GM21737 (cell line): ENCODE data around the gene SDK1.

Experiments used
- ATAC-seq: cut with Tn5 transposase; IDR thresholded peaks from one replicate; pipeline ENCODE4 v1.9.1; 2021; ENCODE audit warnings: mild to moderate bottlenecking, moderate library complexity; ENCODE audit not compliant: unreplicated experiment

SDK1 gene

DNA sequence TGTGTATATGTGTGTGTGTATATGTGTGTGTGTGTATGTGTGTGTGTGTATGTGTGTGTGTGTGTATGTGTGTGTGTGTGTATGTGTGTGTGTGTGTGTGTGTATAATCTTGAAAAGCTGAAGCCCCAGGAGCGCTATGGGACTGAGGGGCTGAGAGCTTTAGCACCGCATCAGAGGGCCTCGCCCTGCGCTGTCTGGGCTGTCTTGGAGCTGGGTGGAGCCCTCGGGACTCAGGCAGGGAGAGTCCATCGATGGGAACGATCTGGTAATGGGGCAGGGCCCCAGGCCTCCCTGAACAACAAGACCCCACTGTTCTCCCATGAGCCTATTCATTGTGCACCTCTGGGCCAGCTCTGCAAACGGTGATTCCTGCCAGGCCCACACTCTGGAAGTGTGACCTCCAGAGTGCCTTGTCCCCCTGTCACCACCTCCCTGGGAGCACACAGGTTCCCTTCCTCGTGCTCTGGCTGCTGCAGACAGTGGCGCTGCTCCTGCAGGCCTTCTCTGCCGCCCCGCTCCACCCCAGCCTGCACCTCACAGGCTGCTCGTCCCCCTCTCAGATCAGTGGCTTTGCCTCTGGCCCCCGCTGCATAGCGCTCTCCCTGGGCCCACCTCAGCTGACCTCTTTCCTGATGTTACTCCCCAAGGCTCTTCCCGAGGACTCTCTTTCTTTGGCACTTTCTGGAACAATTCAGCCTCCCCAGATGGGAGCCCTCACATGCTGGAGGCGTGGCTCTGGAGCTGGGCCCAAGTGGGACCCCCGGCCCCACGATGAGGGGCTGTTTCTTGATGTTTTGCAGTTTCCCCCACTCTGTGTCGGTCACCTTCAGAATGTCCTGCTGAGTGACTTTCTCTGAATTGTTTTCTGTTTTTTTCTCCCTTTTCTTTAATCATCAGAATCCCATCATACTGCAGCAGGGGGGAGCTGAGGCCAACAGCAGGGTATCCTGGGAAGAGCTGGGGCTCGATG, 838.9 kb downstream of the SDK1 start:
- ATAC-seq = no peak

GRCh38 chr7:4140933-4141332, 839.9 kb downstream of the SDK1 start:
- ATAC-seq = no peak

- no peak for ATAC-seq
Observed at GRCh38 chr7:4143006-4143405, 842.0 kb downstream of the SDK1 start.

- no peak for ATAC-seq
Observed at GRCh38 chr7:4143511-4144171, 842.6 kb downstream of the SDK1 start.

- ATAC-seq = no peak
Observed at GRCh38 chr7:4144172-4144701, 843.2 kb downstream of the SDK1 start.

GRCh38 chr7:4144811-4145510, 843.9 kb downstream of the SDK1 start:
- no peak for ATAC-seq

DNA sequence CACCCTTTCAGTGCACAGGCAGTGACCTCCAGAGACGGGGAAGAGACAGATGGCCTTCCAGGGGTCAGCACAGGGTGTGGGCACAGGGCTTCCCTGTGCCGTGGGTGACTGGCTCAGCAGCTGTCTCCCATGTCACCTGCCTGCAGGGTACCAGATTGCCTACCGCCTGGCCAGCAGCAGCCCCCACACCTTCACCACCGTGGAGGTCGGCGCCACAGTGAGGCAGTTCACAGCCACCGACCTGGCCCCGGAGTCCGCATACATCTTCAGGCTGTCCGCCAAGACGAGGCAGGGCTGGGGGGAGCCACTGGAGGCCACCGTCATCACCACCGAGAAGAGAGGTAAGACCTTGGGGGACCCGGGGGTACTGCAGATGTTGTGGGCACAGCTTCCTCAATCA, 844.5 kb downstream of the SDK1 start:
- ATAC-seq = no peak

GRCh38 chr7:4147926-4148620, 847.0 kb downstream of the SDK1 start:
- no peak for ATAC-seq

- ATAC-seq = no peak
Observed at GRCh38 chr7:4149236-4149635, 848.2 kb downstream of the SDK1 start.

DNA sequence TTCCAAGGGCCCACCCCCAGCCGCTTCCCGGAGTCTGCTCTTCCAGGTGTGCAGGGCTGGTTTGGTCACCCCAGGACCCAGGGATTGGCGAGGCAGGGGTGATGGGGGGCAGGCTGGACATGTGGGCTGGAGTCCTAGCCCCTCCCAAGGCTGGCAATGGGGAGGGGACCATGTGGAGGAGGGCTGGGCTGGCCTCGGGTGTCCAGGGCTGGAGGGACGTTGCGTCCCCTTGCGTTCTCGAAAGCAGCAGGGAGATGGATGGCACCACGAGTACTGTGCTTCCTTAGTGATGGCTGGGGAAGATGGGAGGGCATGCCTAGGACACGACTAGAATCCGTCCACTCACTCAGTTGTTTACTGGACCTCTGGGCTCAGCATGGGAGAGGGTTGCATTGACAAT, 848.6 kb downstream of the SDK1 start:
- ATAC-seq = no peak

DNA sequence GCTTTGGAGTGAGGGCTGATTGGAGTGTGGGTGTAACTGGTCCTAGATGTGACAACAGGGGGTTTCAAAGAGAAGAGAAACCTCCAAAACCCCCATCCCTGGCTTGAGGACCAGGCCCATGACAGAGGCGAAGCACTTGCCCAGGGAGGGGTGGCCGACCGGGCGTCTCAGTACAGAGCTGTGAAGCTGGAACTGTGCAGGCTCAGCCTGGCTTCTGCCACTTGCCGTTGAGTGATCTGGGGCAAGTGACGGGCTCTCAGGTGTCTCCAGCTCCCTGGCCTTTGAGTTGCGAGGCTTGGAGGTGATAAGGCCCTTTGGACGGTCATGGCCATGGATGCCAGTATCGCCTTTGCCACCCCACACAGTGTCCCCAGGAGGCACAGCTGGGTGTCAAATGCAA, 849.7 kb downstream of the SDK1 start:
- ATAC-seq = no peak

- no peak for ATAC-seq
Observed at GRCh38 chr7:4151524-4151923, 850.5 kb downstream of the SDK1 start.

GRCh38 chr7:4151926-4152549, 851.0 kb downstream of the SDK1 start:
- no peak for ATAC-seq

GRCh38 chr7:4154882-4155535, 854.0 kb downstream of the SDK1 start:
- no peak for ATAC-seq

GRCh38 chr7:4156190-4156589, 855.1 kb downstream of the SDK1 start:
- ATAC-seq = no peak

GRCh38 chr7:4157651-4158050, 856.6 kb downstream of the SDK1 start:
- ATAC-seq = no peak

GRCh38 chr7:4158441-4159153, 857.5 kb downstream of the SDK1 start:
- no peak for ATAC-seq

DNA sequence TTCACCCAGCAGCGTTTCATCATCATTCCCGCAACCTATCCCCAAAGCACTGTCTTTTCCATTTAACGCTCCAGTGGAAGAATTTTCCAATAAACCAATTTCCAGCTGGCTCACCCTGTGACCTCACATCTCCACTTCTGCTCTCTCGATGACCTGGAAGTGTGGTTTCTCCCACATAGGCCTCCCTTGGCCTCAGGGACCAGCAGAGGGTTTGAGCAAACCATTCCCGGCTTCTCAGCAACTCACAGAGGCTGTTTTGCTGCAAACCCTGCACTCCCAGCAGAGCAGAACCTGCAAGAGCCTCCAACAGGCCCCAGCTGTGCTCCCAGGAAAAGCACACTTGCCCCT, 858.1 kb downstream of the SDK1 start:
- ATAC-seq = no peak
